Fibroblast of mammary gland (primary cell): ENCODE results near the gene SURF4.

Experiments
- DNase-seq: peaks from one replicate; pipeline ENCODE4 v3.0.0-alpha.2; 2010; ENCODE audit warnings: low read depth
- H3K4me3 ChIP-seq: 2 replicates; pipeline ENCODE4 v1.5.1; 2011; ENCODE audit warnings: low read depth, mild to moderate bottlenecking, low read length, moderate library complexity; ENCODE audit not compliant: control insufficient read depth
- CTCF ChIP-seq: conservative IDR thresholded peaks from 2 replicates; pipeline ENCODE4 v1.5.1; 2011; ENCODE audit warnings: low read depth, low read length, inconsistent platforms; ENCODE audit not compliant: control insufficient read depth, insufficient read depth

Gene SURF4

GRCh38 chr9:133389025-133389557 is 13.2 kb upstream of the SURF4 start:
- no peak for TF ChIP-seq CTCF
- DNase-seq, result no peak
- H3K4me3 ChIP-seq, result no peak overlapping the region

- H3K4me3 ChIP-seq, result no peak overlapping the region
- DNase-seq, result no peak
- no peak for TF ChIP-seq CTCF
Measured at GRCh38 chr9:133387680-133388079, 11.8 kb upstream of the SURF4 start.

- no peak overlapping the region for H3K4me3 ChIP-seq
- no peak for TF ChIP-seq CTCF
Measured at GRCh38 chr9:133386338-133386737, 10.5 kb upstream of the SURF4 start.

GRCh38 chr9:133385452-133385851 is 9.6 kb upstream of the SURF4 start:
- TF ChIP-seq CTCF, result no peak
- DNase-seq, result no peak
- H3K4me3 ChIP-seq, result no peak overlapping the region

More at GRCh38 chr9:133386338-133386737, 10.5 kb upstream of the SURF4 start:
- DNase-seq, result no peak

GRCh38 chr9:133384736-133385321 is 9.0 kb upstream of the SURF4 start:
- no peak for TF ChIP-seq CTCF
- no peak for DNase-seq
- H3K4me3 ChIP-seq, result no peak overlapping the region

- no peak for TF ChIP-seq CTCF
- H3K4me3 ChIP-seq, result no peak overlapping the region
- no peak for DNase-seq
Measured at GRCh38 chr9:133383438-133383837, 7.6 kb upstream of the SURF4 start.
